HUDEP-2 (cell line): ENCODE data around the gene B4GALNT4.
"Not testable (repeated sequence)": the region's sequence is repeated elsewhere in the genome, so short reads cannot be mapped to it uniquely, and the experiment has no call there.

Source experiments
- DNase-seq, 76 experiments: peaks; one replicate each; lab custom pipeline; 2025; ENCODE audit not compliant: unreplicated experiment in 76 of 76; lab: John Stamatoyannopoulos, UW

B4GALNT4 gene, protein sequence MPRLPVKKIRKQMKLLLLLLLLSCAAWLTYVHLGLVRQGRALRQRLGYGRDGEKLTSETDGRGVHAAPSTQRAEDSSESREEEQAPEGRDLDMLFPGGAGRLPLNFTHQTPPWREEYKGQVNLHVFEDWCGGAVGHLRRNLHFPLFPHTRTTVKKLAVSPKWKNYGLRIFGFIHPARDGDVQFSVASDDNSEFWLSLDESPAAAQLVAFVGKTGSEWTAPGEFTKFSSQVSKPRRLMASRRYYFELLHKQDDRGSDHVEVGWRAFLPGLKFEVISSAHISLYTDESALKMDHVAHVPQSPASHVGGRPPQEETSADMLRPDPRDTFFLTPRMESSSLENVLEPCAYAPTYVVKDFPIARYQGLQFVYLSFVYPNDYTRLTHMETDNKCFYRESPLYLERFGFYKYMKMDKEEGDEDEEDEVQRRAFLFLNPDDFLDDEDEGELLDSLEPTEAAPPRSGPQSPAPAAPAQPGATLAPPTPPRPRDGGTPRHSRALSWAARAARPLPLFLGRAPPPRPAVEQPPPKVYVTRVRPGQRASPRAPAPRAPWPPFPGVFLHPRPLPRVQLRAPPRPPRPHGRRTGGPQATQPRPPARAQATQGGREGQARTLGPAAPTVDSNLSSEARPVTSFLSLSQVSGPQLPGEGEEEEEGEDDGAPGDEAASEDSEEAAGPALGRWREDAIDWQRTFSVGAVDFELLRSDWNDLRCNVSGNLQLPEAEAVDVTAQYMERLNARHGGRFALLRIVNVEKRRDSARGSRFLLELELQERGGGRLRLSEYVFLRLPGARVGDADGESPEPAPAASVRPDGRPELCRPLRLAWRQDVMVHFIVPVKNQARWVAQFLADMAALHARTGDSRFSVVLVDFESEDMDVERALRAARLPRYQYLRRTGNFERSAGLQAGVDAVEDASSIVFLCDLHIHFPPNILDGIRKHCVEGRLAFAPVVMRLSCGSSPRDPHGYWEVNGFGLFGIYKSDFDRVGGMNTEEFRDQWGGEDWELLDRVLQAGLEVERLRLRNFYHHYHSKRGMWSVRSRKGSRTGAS

DNA sequence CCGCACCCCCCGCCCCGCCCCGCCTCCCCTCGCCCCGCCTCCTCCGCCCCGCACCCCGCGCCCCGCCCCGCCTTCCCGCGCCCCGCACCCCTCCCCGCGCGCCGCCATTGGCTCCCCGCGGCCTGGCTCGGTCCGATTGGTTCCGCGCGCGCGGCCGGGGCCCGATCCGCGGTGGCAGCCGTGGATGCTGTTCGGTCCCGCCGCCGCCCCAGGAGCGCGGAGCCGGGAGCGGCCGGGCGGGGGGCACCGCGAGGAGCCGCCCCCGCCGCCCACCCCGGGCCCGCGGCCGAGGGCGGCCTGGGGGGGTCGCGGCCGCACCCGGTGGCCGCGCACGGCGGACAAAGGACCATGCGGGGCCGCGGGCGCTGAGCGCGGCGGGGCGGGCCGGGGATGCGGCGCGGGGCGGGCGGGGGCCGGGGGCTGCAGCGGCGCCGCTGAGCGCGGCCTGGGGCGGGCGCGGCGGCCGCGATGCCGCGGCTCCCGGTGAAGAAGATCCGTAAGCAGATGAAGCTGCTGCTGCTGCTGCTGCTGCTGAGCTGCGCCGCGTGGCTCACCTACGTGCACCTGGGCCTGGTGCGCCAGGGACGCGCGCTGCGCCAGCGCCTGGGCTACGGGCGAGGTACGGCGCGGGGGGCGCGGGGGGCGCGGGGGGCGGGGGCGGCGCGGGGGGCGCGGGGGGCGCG, at the start of gene B4GALNT4:
TSS of gene B4GALNT4 (plus strand) at position 164 of the 683 bp plus-strand sequence. CDS start at position 469, 305 bp downstream.
- no peak for DNase-seq

DNA sequence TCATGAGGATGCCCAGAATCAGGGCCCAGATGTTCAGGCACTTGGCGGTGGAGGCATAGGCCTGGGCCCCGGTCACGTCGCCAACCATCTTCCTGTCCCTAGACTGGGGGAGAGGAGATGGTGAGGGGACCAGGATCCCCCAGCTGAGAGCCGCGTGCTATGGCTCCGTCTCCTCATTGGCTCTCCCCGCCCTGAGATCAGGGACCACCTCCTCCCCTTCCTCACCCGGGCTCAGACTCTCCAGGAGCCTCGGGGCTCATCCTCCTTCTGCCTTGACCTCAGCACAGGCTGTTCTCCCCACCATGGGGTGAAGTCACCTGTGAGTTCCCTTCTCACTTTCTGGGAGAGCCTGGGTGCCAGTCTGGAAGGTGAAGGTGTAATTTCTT, 49.4 kb upstream of the B4GALNT4 start:
- not testable (repeated sequence) for DNase-seq

DNA sequence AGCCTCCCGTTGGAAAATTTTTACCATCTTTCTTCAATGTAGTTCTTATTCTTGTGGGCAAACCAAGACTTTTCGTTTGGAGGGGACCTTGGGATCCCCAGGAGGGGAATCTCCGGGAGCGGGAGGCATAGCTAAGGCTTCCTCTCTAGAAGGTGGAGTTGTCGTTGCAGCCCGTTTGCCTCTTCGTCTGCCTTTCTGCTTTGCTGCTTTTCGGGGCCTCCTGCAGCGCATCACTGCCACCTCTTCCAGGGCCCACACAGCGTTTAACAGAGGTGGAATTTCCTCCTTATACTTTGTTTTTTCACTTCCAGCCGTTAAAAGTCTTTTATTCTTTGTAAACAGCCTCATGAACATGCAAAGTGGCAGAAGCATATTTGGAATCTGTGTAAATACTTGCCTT, 45.1 kb upstream of the B4GALNT4 start:
- no peak for DNase-seq

DNA sequence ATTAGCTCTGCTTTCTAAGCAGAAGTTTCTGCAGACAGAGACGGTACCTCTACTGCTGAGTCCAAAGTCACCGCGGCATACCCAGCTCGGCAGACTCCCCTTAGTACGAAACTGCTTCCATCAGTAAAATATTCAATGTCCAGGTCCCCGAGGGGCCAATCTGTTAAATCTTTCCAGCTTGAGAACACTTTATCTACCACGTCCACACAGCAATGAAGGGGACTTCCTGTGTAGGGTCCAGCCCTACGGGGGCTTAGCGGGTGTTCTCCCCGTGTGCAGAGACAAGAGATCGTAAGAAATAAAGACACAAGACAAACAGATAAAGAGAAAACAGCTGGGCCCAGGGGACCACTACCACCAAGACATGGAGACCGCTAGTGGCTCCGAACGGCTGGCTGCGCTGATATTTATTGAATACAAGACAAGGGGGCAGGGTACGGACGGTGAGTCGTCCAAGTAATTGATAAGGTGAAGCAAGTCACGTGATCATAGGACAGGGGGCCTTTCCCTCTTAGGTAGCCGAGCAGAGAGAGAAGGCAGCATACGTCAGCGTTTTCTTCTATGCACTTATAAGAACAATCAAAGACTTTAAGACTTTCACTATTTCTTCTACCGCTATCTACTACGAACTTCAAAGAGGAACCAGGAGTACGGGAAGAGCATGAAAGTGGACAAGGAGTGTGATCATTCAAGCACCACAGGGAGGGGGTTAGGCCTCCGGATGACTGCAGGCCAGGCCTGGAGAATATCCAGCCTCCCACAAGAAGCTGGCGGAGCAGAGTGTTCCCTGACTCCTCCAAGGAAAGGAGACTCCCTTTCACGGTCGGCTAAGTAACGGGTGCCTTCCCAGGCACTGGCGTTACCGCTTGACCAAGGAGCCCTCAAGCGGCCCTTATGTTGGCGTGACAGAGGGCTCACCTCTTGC, 44.4 kb upstream of the B4GALNT4 start:
- DNase-seq = not testable (repeated sequence)

DNA sequence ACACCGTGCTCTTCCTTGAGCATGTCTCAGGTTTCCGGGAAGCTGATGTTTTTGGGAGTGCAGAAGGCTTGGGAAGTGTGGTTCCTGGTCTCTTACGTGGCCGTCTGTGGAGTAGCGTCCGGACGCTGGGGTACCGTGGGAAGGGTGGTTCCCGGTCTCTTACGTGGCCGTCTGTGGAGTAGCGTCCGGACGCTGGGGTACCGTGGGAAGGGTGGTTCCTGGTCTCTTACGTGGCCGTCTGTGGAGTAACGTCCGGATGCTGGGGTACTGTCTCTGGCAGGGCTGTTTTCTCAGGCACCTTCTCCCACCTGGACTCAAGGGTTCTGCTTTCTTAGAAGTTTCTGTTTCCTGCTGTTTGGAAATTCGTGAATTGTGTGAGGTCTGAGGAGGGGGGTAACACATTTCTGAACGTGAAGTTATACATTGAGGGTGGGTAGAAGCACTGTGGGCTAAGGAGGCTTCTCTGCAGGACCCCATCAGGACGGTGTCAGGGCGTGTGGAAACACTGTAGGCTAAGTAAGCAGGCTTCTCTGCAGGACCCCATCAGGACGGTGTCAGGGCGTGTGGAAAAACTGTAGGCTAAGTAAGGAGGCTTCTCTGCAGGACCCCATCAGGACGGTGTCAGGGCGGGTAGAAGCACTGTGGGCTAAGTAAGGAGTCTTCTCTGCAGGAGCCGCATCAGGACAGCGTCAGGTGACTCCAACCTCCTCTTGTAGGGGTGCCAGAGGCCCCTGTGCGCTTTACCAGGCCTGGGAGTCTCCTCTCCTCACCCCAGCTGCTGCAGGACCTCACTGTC, 43.3 kb upstream of the B4GALNT4 start:
- no peak for DNase-seq

DNA sequence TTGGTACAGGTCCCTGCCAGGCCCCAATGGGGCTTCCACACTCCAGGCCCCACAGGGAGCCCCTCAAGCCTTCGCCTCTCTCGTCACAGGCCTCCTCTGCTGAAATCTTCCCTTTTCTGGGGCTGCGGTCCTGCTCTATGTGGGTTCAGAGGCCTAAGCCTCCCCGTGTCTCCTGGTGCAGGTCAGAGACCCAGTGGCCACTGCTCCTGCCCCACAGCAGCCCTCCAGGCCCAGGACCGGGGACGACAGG, 42.8 kb upstream of the B4GALNT4 start:
- DNase-seq = no peak

DNA sequence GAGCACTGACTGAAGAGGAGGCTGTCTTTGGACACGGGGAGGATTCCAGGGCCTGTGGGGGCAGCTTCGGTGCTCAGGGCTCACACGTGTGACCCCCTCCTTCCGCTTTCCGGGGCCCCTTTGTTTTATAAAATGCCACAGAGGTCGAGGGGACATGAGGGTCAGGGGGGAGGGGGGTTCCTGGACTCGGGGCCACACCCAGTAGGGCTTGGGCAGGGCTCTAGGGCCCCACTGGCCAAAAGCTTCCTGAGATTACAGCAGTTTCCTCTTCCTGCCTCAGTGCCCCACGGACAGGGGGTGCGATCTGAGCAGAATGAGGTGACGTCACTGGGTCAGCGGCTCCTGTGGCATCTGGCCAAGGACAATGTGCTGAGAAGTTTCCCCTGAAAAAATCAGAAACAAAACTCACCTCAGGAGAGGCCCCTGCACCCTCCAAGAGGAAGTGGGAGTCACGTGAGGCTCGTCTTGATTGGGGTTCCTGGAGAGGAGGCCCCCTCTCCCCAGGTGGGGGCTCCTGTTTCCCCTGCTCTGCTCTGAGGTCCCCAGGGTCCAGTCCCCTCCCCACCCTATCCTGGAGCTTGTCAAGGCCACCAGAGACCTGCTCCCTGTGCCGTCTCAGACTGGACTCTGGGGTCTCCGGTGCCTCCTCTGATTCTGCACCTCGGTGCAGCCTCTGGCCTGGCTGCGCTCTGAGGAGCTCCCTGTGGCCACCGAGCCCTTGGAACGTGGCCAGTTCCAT, 42.3 kb upstream of the B4GALNT4 start:
- DNase-seq = peak in 23 of 76 experiments; percentile 1 to 44 (median 16)

DNA sequence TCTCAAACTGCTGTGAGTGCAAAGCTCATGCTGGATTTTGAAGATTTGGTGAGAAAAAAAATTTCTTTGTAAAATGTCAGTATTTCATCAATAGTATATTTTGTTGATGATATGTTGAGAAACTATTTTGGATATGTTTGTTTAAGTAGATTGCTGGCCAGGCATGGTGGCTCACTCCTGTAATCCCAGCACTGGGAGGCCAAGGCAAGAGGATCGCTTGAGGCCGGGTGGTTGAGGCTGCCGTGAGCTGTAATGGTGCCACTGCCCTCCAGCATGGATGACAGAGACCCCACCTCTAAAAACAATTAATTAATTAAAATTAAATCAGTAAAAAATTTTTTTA, 41.7 kb upstream of the B4GALNT4 start:
- DNase-seq = no peak

DNA sequence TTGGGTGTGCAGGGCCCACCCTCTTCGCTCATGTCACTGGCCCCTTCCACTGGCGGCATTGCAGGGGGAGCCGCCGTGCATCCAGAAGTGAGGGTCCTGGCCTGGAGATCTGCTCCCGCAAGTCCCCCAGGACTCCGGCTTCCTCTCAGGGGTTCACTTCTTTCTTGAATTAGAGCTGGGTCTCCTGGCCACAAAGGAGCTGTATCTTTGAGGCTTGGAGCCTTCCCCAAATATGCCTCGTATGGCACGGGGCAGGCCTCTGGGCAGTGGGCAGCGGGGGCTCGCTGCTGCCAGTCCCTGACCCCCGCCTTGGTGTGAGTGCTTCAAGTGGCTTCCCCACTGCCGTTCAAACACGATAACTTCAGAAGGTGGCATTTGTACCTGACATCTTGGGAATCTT, 41.3 kb upstream of the B4GALNT4 start:
- no peak for DNase-seq

DNA sequence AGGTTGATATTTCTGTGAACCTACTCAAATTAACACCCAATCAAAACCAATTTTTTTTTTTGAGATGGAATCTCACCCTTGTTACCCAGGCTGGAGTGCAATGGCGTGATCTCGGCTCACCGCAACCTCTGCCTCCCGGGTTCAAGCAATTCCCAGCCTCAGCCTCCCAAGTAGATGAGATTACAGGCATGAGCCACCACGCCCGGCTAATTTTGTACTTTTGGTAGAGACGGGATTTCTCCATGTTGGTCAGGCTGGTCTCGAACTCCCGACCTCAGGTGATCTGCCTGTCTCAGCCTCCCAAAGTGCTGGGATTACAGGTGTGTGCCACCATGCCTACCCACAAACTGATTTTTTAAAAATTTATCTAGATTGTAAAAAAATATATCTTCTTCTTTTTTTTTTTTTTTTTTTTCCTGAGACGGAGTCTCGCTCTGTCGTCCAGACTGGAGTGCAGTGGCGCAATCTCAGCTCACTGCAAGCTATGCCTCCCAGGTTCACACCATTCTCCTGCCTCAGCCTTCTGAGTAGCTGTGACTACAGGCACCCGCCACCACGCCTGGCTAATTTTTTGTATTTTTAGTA, 40.7 kb upstream of the B4GALNT4 start:
- not testable (repeated sequence) for DNase-seq

DNA sequence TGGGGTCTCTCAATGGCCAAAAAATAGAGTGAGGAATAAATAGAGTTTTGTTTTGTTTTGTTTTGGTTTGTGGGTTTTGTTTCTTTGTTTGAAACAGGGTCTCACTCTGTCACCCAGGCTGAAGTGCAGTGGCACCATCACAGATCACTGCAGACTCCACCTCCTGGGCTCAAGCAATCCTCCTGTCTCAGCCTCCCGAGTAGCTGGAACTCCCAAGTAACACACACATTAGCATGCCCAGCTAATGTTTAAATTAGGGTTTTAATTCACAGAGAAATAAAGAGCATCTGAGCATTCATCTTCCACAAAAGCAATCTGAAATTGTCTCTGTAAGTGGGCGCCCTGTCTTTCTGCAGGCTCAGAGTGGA, 39.4 kb upstream of the B4GALNT4 start:
- DNase-seq = no peak

DNA sequence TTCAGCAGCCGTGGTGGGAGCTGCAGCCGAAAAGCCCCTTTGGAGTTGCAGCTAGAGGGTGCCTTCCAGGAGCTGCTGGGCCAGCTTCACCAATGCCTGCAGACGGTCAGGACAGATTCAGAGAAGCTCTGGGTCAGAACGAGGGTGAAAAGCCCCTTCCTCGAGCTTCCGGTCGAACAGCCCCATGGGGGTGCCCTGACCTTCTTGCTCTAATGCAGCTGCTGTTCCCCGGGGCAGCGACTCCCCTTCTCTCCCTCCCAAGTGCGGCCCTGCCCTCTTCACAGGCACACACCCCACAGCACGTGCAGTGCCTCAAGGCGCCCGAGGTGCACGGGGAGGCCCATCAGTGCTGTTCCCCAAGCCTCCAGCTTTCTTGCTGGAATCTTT, 39.0 kb upstream of the B4GALNT4 start:
- no peak for DNase-seq

DNA sequence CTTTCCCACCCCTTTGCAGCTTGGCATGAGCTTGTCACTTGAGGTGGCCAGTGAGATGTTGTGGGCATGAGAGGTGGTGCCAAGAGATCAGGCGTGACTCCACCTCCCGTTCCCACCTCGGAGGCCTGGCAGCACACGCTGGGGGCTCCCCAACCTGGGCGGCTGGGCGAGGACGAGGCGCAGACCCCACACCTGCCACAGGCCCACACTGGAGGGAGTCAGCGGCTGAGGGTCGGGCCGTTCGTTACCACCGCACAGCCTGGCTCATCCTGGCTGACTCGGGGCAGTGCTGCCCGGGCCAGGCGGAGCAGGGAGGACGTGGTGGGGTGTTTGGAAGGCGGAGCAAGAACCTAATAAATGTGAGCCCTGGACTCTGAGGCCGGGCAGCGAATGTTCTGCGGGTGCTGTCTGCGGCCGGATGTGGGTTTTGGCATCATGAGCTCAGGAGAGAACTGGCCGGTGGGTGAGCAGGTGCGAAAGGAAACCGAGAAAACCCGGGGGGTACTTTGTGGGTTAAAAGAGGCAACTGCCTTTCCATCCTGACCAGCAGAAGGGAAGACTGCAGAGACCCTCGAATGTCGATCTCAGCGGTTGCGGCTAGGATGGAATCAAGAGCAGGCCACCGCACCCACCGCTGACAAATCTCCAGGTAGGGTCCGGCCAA, 38.5 kb upstream of the B4GALNT4 start:
- no peak for DNase-seq

DNA sequence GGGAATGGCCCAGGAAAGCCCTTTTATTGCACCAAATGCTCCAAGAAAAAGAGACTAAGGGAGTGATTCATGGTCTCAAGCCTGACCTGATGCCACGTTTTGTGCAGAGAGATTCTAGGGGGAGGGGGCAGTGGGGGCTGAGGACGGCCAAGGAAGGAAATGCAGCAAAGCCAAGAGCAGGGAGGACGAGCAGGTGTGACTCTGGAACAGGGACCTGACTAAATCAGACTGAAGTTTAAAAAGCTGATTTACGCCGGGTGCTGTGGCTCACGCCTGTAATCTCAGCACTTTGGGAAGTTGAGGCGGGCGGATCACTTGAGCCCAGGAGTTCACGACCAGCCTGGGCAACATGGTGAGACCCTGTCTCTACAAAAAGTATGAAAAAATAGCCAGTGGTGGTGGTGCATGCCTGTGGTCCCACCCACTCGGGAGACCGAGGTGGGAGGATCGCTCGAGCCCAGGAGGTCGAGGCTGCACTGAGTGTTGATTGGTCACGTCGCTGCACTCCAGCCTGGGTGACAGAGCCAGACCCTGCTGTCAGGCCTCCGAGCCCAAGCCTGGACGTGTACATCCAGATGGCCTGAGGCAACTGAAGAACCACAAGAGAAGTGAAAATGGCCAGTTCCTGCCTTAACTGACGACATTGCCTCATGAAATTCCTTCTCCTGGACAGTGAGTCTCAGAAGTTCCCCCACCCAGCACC, 37.8 kb upstream of the B4GALNT4 start:
- DNase-seq = no peak

DNA sequence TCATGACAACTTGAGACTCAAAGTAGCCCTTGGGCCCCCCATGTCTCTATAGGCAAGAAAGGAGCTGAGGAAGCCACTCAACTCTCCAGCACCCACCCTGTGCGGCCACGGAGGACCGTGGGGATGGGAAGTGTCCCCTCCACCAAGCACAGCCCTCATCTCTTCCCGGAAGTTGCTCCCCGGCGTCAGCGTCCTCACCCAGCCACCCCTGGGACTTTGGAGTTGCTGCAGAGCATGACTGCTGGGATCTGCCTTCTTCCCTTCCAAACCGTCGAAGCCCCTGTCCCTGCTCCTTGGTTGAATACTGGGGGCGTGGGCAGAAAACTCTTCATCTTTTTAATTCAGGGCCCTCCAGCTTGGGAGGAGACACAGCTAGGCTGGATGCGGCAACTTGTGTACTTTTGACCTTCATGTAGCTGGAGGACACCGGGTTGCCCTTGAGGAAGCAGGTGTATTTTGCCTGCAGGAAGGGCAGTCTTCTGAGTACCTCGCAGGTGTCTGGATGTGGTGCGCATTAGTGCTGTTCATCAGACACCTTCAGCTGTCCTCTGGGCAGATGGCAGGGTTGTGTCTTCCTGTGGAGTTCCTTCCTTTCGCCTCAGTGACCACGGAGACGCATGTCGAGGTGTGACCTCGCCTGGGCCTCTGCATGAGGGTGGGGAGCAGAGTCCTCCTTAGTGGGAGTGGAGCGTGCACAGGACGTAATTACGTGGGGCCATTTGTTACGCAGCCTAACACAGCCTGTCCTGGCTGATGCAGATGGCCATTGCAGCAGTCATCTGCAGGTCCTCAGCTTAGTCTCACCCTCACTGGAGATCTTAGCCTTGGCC, 36.4 kb upstream of the B4GALNT4 start:
- DNase-seq = no peak

DNA sequence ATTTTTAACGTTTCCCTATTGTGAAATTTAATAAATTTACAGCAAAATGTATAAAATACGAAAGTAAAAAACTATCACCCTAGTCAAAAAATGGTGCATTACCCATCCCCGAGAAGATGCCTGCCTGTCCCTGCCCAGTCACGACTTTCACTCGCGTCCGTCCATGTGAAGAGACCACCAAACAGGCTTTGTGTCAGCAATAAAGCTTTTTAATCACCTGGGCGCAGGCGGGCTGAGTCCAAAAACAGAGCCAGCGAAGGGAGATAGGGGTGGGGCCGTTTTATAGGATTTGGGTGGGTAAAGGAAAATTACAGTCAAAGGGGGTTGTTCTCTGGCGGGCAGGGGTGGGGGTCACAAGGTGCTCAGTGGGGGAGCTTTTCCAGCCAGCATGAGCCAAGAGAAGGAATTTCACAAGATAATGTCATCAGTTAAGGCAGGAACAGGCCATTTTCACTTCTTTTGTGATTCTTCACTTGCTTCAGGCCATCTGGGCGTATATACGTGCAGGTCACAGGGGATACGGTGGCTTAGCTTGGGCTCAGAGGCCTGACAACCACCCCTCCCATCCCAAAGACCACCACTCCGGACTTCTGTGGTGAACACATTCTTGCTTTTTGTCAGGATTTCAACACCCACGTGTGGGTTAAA, 35.6 kb upstream of the B4GALNT4 start:
- DNase-seq = not testable (repeated sequence)
